ENCODE measurements around the gene EFCAB13.
"Not testable (repeated sequence)": the region's sequence is repeated elsewhere in the genome, so short reads cannot be mapped to it uniquely, and the experiment has no call there.

EFCAB13 gene

GRCh38 chr17:47330548-47330947 lies 6.8 kb downstream of the EFCAB13 start:
- DNase-seq (ENCODE audit: low read depth, low spot score): no peak

GRCh38 chr17:47332287-47332686 lies 8.5 kb downstream of the EFCAB13 start:
- DNase-seq (ENCODE audit: low read depth, low spot score): no peak

DNA sequence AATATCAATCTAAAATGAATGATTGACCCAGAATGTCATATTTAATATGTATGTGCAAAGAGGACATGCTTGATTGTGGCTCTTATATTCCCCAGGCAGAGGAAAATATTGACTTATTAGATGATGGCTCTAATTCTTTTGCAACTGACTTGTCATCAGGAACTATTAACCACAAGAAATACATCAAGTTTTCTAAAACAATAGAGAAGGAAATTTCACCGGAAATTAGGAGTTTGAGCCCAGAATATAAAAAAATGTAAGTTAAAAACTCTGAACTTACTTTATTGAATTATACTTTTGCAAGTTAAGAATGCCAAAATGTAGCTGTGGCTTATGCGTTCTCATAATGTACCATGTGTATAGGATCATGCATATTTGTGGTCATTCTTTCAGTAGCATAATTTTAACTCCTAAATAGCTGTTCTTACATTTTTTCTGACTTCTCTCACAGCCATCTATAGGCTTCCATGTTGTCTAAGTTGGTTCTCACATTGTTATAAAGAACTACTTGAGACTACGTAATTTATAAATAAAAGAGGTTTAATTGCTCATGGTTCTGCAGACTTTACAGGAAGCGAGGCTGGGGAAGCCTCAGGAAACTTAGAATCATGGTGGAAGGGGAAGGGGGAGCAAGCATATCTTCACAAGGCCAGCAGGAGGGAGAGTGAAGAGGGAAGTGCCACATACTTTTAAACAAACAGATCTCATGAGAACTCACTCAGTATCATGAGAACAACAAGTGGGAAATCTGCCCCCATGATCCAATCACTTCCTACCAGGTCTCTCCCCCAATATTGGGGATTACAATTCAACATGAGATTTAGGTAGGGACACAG lies 11.6 kb downstream of the EFCAB13 start:
- no peak for DNase-seq (ENCODE audit: low read depth, low spot score)

GRCh38 chr17:47338026-47338425 lies 14.3 kb downstream of the EFCAB13 start:
- DNase-seq (ENCODE audit: low read depth, low spot score): no peak

GRCh38 chr17:47352848-47353247 lies 29.1 kb downstream of the EFCAB13 start:
- DNase-seq (ENCODE audit: low read depth, low spot score): no peak

DNA sequence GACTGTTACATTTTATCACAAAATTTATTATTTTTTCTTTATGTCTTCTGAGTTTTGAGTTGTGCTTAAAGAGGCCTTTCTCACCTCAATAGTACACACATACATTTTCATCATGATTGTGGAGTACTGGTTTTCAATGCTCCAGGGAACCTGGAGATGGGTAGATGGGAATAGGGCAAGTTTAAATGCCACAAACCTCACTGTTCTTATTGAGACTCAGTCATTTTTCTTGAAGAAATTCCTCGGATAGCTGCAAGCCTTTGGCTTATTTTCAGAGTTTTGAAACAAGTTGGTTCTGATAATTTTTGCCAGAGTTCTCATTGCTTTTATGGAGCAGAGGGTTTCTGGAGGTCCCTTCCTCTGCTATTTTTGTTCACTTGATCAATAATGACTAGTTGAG lies 34.9 kb downstream of the EFCAB13 start:
- DNase-seq (ENCODE audit: low read depth, low spot score): no peak

DNA sequence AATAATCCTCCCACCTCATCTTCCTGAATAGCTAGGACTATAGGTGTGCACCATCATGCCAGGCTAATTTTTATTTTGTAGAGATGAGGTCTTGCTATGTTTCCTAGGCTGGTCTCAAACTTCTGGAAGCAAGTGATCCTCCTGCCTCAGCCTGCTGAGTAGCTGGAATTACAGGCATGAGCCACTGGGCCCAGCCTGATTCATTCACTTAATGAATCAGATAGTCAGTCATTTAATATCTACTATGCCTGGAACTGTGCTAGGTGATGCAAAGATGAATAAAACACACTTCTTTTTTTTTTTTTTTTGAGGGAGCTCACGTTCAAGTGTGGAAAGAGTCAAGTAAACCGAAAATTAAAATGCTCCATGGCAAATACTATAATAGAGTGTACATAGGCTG lies 39.4 kb downstream of the EFCAB13 start:
- no peak for DNase-seq (ENCODE audit: low read depth, low spot score)

GRCh38 chr17:47367257-47367656 lies 43.5 kb downstream of the EFCAB13 start:
- DNase-seq (ENCODE audit: low read depth, low spot score): no peak

DNA sequence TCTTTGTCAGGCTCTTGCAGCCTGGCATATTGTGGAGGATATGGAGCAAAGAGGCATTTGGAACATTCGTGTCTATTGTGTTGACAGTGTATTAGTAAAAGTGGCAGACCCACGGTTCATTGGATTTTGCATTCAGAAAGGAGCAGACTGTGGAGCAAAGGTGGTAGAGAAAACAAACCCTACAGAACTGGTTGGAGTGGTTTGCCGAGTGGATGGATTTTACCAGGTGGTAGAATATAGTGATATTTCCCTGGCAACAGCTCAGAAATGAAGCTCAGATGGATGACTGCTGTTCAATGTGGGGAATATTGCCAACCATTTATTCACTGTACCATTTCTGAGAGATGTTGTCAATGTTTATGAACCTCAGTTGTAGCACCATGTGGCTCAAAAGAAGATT lies 44.5 kb downstream of the EFCAB13 start:
- DNase-seq (ENCODE audit: low read depth, low spot score): no peak

DNA sequence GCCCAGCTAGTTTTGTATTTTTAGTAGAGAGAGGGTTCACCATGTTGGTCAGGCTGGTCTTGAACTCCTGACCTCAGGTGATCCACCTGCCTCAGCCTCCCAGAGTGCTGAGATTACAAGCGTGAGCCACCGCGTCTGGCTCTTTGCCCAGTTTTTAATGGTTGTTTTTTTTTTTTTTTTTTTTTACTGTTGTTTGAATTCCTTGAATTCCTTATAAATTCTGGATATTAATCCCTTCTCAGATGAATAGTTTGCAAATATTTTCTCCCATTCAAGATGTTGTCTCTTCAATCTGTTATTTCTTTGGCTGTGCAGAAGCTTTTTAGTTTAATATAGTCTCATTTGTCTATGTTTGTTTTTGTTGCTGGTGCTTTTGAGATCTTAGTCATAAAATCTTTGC lies 47.1 kb downstream of the EFCAB13 start:
- not testable (repeated sequence) for DNase-seq (ENCODE audit: low read depth, low spot score)

- DNase-seq (ENCODE audit: low read depth, low spot score): no peak
These were observed 49.2 kb downstream of the EFCAB13 start for GRCh38 chr17:47373002-47373401.

DNA sequence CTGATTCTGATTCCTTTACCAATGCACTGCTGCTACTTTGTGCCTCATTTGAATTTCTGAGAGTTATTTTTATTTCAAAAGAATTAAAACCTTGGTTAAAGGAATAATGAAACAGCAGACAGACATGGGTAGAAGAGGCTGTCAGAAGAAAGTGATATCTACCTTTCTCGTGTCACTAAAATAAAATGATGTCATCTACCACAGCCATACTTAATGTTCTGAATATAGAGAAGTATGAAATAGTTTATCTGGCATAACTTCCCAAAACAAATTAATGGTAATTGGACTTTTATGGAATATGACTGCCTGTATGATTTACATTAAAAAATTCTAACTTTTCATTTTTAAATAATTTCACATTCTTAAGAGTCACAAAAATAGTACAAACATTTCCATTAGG lies 52.5 kb downstream of the EFCAB13 start:
- DNase-seq (ENCODE audit: low read depth, low spot score): no peak

GRCh38 chr17:47388825-47389224 lies 65.1 kb downstream of the EFCAB13 start:
- DNase-seq (ENCODE audit: low read depth, low spot score): no peak

GRCh38 chr17:47397532-47398128 lies 73.9 kb downstream of the EFCAB13 start:
- DNase-seq (ENCODE audit: low read depth, low spot score): not testable (repeated sequence)

- DNase-seq (ENCODE audit: low read depth, low spot score): no peak
These were observed 76.6 kb downstream of the EFCAB13 start for GRCh38 chr17:47400333-47400732.

DNA sequence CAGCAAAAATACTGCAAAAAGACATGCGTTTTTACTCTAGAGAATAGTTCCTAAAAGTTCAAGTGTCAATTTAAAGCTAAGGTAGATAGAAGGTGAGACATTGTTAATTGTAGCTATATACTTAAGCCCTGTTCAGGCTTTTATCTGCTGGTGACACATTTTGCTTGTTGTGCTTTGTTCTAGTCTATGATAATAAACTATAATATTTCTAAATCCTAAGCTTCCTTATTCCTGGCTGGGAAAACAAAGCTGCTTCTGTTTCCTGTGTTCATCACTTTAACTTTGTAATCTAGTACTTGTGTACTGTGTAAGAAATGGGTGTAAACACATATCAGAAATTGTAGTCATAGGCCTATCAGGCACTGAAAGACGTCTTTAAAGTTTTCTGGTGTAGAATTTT lies 77.3 kb downstream of the EFCAB13 start:
- no peak for DNase-seq (ENCODE audit: low read depth, low spot score)

- no peak for DNase-seq (ENCODE audit: low read depth, low spot score)
These were observed 80.3 kb downstream of the EFCAB13 start for GRCh38 chr17:47404006-47404405.

GRCh38 chr17:47404875-47405274 lies 81.1 kb downstream of the EFCAB13 start:
- DNase-seq (ENCODE audit: low read depth, low spot score): no peak

GRCh38 chr17:47413872-47414271 lies 90.1 kb downstream of the EFCAB13 start:
- no peak for DNase-seq (ENCODE audit: low read depth, low spot score)

DNA sequence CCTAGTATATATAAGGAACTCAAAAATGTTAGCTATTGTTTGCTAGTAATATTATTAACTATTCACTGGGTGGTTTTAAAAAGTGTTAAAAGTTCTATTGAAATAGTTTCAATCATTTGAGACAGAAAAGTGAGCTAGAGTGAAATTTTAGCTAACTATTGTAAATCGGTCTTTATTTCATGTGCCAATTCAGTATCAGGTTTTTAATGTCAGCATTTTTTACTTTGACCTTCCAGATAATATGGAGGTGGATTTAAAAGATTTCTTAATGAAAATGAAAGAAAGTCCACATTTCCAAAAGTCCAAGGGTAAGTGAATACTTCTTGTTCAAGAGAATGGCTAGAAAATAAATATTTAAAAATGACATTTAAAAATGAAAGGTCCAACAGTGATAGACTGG lies 90.9 kb downstream of the EFCAB13 start:
- DNase-seq (ENCODE audit: low read depth, low spot score): no peak

DNA sequence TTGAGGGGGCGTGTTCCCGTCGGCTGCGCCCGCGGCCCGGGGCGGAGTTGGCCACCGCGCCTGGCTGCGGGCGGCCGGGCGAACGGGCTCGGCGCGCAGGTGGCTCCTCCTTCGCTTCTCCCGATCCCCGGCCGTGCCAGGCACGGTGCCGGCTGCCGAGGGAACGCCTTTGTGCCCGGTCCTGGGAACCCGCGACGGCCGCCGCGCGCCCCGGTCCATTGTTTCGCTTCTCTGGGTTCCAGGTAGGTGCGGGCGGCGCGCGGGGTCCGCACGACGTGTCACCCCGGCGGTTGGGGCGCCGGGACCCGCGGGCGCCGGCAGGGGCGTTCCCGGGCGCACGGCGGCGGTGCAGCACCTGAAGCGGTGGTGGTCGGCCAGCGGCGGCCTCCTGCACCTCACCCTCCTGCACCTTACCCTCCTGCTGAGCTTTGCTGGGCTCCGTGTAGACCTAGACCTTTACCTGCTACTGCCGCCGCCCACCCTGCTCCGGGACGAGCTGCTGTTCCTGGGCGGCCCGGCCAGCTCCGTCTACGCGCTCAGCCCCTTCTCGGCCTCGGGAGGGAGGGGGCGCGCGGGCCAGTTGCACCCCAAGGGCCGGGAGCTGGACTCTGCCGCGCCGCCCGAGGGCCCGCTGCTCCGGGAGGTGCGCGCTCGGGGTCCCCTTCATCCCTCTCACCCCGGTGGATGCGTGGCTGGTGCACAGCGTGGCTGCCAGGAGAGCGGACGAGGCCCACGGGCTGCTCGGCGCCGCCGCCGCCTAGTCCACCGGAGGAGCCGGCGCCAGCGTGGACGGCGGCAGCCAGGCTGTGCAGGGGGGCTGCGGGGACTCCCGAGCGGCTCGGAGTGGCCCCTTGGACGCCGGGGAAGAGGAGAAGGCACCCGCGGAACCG lies 99.9 kb downstream of the EFCAB13 start:
- peak; percentile 32 for DNase-seq (ENCODE audit: low read depth, low spot score)

DNA sequence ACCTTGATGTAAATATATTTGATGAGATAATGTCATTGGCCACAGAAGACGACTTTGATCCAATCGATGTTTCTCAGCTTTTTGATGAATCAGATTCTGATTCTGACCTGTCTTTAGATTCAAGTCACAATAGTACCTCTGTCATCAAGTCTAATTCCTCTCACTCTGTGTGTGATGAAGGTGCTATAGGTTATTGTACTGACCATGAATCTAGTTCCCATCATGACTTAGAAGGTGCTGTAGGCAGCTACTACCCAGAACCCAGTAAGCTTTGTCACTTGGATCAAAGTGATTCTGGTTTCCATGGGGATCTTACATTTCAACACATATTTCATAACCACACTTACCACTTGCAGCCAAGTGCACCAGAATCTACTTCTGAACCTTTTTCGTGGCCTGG lies 101.5 kb downstream of the EFCAB13 start:
- DNase-seq (ENCODE audit: low read depth, low spot score): not testable (repeated sequence)
